Measurements from ENCODE around the gene DLG2. TPM values are rescaled to one million over a fixed set of nuclear protein-coding genes. Genes with fewer than 3 reads are reported as not detected.

DLG2 gene
- total and polyA plus RNA-seq, 2 donors (not counting 3 experiments of a cell fraction or from before 2014, with no cell fraction given), result 0.15 to 1.1 TPM

DNA sequence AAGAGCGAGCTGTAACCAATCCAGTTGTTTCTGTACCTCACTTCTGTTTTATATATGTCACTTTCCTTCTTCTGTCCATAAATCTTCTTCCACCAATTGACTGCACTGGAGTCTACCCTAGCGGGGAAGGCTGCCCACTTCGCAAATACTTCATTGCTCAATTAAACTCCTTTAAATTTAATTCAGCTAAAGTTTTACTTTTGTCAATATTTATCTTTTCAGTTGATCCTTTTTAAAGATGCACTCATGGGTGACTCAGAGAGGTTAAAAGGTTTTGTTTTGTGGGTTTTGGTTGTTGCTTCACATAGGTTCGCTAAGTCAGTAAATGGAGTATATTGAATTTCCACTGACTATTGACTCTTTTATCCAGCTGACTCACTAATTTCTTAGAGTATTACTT lies 597.2 kb downstream of the DLG2 start:
- Histone ChIP-seq H3K9ac (replicated peaks; ENCODE audit: extremely low read depth, insufficient read depth, low read length) (no peak overlapping the region), H3K4me3 (replicated peaks in 1 of 3; ENCODE audit: insufficient read depth in 1 of 3, low read depth in 1 of 3, low read length in 3 of 3) (no peak overlapping the region), H3K27ac (ENCODE audit: insufficient read depth, low read depth, low read length) (no peak overlapping the region), H4K20me1 (replicated peaks; ENCODE audit: control insufficient read depth, extremely low read depth, insufficient read depth, low read length) (no peaks in the 10 kb centered on the region), H3K9me1 (replicated peaks; ENCODE audit: control insufficient read depth, extremely low read depth, insufficient read depth, low read length) (no peaks in the 10 kb centered on the region), H3K27me3 (ENCODE audit: control insufficient read depth in 2 of 2, insufficient read depth in 2 of 2, low read length in 2 of 2) (no peaks in the 10 kb centered on the region), H3K4me2 (ENCODE audit: insufficient read depth, low read length) (no peak overlapping the region), H3K9me3 (replicated peaks; ENCODE audit: control insufficient read depth, insufficient read depth, low read length) (peaks cover 7% of the 10 kb centered on the region), H3K4me1 (ENCODE audit: control insufficient read depth, extremely low read depth, insufficient read depth, low read length) (no peaks in the 10 kb centered on the region), H3K79me2 (ENCODE audit: control insufficient read depth, insufficient read depth, low read length) (no peaks in the 10 kb centered on the region), H3K36me3 (ENCODE audit: control insufficient read depth in 2 of 2, extremely low read depth in 1 of 2, insufficient read depth in 2 of 2, low read length in 2 of 2) (no peaks in the 10 kb centered on the region), H2AFZ (ENCODE audit: low read depth, low read length) (no peak overlapping the region)
- intact Hi-C loops (cut with micrococcal nuclease), result no loop called here
- dilution Hi-C loops (cut with MboI; ENCODE audit: extremely low pct_ligation_motif_present, low sequenced_read_pairs), result no loop called here
- BruUV-seq (replicated peaks), result no TSS peak
- no peak for FAIRE-seq
- DNase-seq (ENCODE audit: low read depth, low spot score), result no peak
- TF ChIP-seq, protein P1, sequence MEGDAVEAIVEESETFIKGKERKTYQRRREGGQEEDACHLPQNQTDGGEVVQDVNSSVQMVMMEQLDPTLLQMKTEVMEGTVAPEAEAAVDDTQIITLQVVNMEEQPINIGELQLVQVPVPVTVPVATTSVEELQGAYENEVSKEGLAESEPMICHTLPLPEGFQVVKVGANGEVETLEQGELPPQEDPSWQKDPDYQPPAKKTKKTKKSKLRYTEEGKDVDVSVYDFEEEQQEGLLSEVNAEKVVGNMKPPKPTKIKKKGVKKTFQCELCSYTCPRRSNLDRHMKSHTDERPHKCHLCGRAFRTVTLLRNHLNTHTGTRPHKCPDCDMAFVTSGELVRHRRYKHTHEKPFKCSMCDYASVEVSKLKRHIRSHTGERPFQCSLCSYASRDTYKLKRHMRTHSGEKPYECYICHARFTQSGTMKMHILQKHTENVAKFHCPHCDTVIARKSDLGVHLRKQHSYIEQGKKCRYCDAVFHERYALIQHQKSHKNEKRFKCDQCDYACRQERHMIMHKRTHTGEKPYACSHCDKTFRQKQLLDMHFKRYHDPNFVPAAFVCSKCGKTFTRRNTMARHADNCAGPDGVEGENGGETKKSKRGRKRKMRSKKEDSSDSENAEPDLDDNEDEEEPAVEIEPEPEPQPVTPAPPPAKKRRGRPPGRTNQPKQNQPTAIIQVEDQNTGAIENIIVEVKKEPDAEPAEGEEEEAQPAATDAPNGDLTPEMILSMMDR (IDR thresholded peaks at IDR 0.05; ENCODE audit: extremely low read depth in 1 of 2, insufficient read depth in 1 of 2, low read depth in 1 of 2, low read length in 2 of 2), result no peak
- no peak for TF ChIP-seq POLR2A (IDR thresholded peaks at IDR 0.05; ENCODE audit: low read depth, low read length)
- TF ChIP-seq MYC (IDR thresholded peaks at IDR 0.05; ENCODE audit: low read depth, low read length), result no peak
- no peak for TF ChIP-seq FOS (IDR thresholded peaks at IDR 0.05; ENCODE audit: borderline replicate concordance, insufficient read depth, low read length)
- TF ChIP-seq, protein P2, sequence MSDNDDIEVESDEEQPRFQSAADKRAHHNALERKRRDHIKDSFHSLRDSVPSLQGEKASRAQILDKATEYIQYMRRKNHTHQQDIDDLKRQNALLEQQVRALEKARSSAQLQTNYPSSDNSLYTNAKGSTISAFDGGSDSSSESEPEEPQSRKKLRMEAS (IDR thresholded peaks at IDR 0.05; ENCODE audit: insufficient read depth, insufficient read length), result no peak
- ChIA-PET POLR2A (no interaction called here), CTCF (no interaction called here)

DNA sequence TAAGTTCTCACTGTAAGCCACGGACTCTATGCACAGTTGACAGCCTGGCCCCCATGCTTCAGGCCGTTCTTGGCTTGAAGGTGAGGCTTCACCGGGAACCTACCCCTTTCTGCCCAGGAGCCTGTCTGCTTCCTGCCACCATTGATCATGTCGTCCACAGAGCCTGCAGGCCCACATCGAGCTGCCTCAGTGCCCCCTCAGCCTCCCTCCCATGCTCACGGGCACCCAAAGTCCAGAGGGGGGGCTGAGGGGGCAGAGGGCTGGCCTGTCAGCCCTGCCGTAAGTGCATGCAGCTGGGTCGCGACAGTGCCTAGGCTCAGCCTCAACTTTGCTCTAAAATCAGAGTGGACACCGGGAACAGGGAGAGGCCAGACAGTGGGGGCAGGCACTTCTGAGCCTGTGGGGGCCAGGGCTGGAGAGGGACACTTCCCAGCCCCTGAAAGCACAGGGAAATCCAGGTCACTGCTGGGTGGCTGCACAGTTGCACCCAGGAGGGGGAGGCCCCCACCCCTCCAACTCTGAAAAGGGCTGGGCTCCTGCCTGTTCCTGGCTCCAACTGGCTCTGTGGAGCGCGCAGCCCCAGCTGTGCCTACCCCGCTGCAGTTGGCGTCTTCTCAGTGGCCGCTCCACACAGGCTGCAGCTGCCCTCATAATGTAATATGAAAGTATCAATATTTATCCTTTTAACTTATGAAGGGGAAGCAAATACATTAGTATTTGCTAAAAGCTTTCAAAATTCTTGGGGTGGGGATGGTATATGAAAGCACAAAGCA lies 598.6 kb downstream of the DLG2 start:
- H3K79me2 ChIP-seq (ENCODE audit: control insufficient read depth, insufficient read depth, low read length), result no peaks in the 10 kb centered on the region
- ChIA-PET POLR2A (no interaction called here), CTCF (no interaction called here)
- H3K9me1 ChIP-seq (replicated peaks; ENCODE audit: control insufficient read depth, extremely low read depth, insufficient read depth, low read length), result no peaks in the 10 kb centered on the region
- no peak overlapping the region for H2AFZ ChIP-seq (ENCODE audit: low read depth, low read length)
- TF ChIP-seq JUN (IDR thresholded peaks at IDR 0.05; ENCODE audit: borderline replicate concordance, insufficient read depth, insufficient read length, low read depth) (no peak), EZH2 (IDR thresholded peaks at IDR 0.05; ENCODE audit: borderline replicate concordance, low read depth, low read length, severe bottlenecking) (no peak), MYC (IDR thresholded peaks at IDR 0.05; ENCODE audit: low read depth, low read length) (no peak), FOS (IDR thresholded peaks at IDR 0.05; ENCODE audit: borderline replicate concordance, insufficient read depth, low read length) (no peak), POLR2AphosphoS5 (IDR thresholded peaks at IDR 0.05; ENCODE audit: insufficient read depth, low read depth, low read length) (no peak), POLR2A (IDR thresholded peaks at IDR 0.05; ENCODE audit: low read depth, low read length) (no peak), GATA2 (IDR thresholded peaks at IDR 0.05; ENCODE audit: insufficient read depth, insufficient read length, low read depth, low read length) (no peak)
- TF ChIP-seq, protein P2 (IDR thresholded peaks at IDR 0.05; ENCODE audit: insufficient read depth, insufficient read length), result no peak
- TF ChIP-seq, protein P1 (IDR thresholded peaks at IDR 0.05; ENCODE audit: extremely low read depth in 1 of 2, insufficient read depth in 1 of 2, low read depth in 1 of 2, low read length in 2 of 2), result no peak
- peaks cover 8% of the 10 kb centered on the region for H3K9me3 ChIP-seq (replicated peaks; ENCODE audit: control insufficient read depth, insufficient read depth, low read length)
- H3K36me3 ChIP-seq (ENCODE audit: control insufficient read depth in 2 of 2, extremely low read depth in 1 of 2, insufficient read depth in 2 of 2, low read length in 2 of 2), result no peaks in the 10 kb centered on the region
- H3K27me3 ChIP-seq (ENCODE audit: control insufficient read depth in 2 of 2, insufficient read depth in 2 of 2, low read length in 2 of 2), result no peaks in the 10 kb centered on the region
- no peak overlapping the region for H3K27ac ChIP-seq (ENCODE audit: insufficient read depth, low read depth, low read length)
- intact Hi-C loops (cut with micrococcal nuclease) (no loop called here), dilution Hi-C loops (cut with MboI; ENCODE audit: extremely low pct_ligation_motif_present, low sequenced_read_pairs) (no loop called here)
- H3K9ac ChIP-seq (replicated peaks; ENCODE audit: extremely low read depth, insufficient read depth, low read length), result no peak overlapping the region
- BruUV-seq (replicated peaks), result no TSS peak
- H3K4me3 ChIP-seq (replicated peaks in 1 of 3; ENCODE audit: insufficient read depth in 1 of 3, low read depth in 1 of 3, low read length in 3 of 3), result no peak overlapping the region
- no peak for DNase-seq (ENCODE audit: low read depth, low spot score)
- H4K20me1 ChIP-seq (replicated peaks; ENCODE audit: control insufficient read depth, extremely low read depth, insufficient read depth, low read length), result no peaks in the 10 kb centered on the region
- no peak overlapping the region for H3K4me2 ChIP-seq (ENCODE audit: insufficient read depth, low read length)
- no peaks in the 10 kb centered on the region for H3K4me1 ChIP-seq (ENCODE audit: control insufficient read depth, extremely low read depth, insufficient read depth, low read length)
- FAIRE-seq, result no peak
